ENCODE data around the gene HTR4.

DNA sequence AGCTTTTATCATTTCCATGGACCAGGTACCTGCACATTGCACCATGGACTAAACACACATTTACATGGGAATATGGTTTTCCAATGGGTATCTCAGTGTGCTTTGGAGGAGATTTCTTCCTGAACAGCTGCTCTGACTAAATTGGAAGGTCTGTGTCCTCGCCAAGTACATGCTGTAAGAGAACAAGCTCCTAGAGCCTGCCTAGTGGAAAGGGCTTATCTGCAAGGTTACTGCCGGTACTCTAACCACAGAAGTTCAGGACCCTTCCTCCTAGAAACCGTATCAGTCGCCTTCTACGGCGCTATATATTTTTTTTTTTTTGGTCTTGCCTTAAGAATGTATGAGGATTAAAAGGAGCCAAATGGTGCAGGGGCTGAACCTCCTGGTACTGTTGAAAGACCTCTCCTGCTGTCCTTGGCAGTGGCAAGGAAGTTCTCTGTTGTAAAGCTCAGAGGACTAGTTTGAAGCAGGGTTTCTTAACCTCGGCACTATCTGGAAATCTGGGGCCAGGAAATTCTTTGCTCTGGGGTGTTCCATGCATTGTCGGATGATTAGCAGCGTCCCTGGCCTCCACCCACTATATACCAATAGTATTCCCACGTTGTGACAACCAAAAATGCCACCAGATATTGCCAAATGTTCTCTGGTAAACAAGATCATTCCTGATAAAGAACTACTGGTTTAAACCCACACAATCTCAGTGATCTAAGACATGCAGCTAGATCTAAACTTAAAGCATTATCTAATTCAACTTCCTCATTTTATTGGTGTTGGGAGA is 163.1 kb downstream of the HTR4 start:
- TF ChIP-seq L3MBTL2 (conservative IDR thresholded peaks at IDR 0.05) (no peak), SP1 (IDR thresholded peaks at IDR 0.05) (no peak), HDGF (IDR thresholded peaks at IDR 0.05; ENCODE audit: borderline replicate concordance) (no peak)

Data from HEK293T (cell line).